Fibroblast of pulmonary artery (primary cell): ENCODE data around the gene HAUS3.

Experiments
- DNase-seq: peaks from one replicate; pipeline ENCODE4 v3.0.0-alpha.2; 2010; ENCODE audit warnings: low read depth
- H3K4me3 ChIP-seq: replicated peaks from 2 replicates; pipeline ENCODE4 v1.5.1; 2011; ENCODE audit warnings: low read depth, mild to moderate bottlenecking, control low read depth, low read length, moderate library complexity
- CTCF ChIP-seq: IDR thresholded peaks from 2 replicates; pipeline ENCODE4 v1.5.1; 2011; ENCODE audit warnings: mild to moderate bottlenecking, control low read depth, low read length, inconsistent platforms; ENCODE audit errors: missing control alignments

Gene HAUS3

GRCh38 chr4:2249526-2250356 is 7.8 kb upstream of the HAUS3 start:
- no peak for DNase-seq
- TF ChIP-seq CTCF, result no peak
- H3K4me3 ChIP-seq, result no peak overlapping the region

GRCh38 chr4:2248821-2249261 is 6.9 kb upstream of the HAUS3 start:
- no peak overlapping the region for H3K4me3 ChIP-seq
- TF ChIP-seq CTCF, result no peak
- no peak for DNase-seq

- TF ChIP-seq CTCF, result no peak
- H3K4me3 ChIP-seq, result no peak overlapping the region
- DNase-seq, result no peak
Observed at GRCh38 chr4:2248044-2248780, 6.3 kb upstream of the HAUS3 start.

GRCh38 chr4:2247128-2248043 is 5.5 kb upstream of the HAUS3 start:
- no peak overlapping the region for H3K4me3 ChIP-seq
- no peak for TF ChIP-seq CTCF
- DNase-seq, result no peak

- no peak for DNase-seq
- TF ChIP-seq CTCF, result no peak
- H3K4me3 ChIP-seq, result no peak overlapping the region
Observed at GRCh38 chr4:2246384-2247127, 4.6 kb upstream of the HAUS3 start.

- no peak for DNase-seq
- TF ChIP-seq CTCF, result no peak
- no peak overlapping the region for H3K4me3 ChIP-seq
Observed at GRCh38 chr4:2245787-2246275, 3.9 kb upstream of the HAUS3 start.
